Measurements from ENCODE around the gene FAM240A.

FAM240A gene

DNA sequence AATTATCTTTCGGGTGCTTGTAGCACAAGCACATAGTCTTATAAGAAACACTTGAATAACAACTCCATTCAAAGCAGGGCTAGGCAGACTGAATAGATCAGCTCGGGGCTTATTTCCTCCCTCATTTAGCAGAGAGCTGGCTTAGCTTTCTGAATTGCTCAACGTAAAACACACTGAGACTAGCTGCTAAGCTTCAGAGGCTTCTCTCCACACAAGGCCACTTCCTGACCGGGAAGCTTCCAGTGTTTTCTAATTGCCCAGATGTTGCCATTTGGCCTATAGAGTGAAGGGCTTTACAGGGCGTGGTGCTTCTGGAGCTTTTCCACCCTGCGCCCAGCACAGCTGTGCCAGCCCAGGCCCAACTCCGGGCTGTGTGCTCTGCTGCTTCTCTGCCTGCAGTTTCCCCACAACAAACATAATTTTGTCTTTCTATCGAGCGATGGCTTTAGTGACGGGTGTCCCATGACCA lies 16.6 kb downstream of the FAM240A start:
- no peak for DNase-seq

DNA sequence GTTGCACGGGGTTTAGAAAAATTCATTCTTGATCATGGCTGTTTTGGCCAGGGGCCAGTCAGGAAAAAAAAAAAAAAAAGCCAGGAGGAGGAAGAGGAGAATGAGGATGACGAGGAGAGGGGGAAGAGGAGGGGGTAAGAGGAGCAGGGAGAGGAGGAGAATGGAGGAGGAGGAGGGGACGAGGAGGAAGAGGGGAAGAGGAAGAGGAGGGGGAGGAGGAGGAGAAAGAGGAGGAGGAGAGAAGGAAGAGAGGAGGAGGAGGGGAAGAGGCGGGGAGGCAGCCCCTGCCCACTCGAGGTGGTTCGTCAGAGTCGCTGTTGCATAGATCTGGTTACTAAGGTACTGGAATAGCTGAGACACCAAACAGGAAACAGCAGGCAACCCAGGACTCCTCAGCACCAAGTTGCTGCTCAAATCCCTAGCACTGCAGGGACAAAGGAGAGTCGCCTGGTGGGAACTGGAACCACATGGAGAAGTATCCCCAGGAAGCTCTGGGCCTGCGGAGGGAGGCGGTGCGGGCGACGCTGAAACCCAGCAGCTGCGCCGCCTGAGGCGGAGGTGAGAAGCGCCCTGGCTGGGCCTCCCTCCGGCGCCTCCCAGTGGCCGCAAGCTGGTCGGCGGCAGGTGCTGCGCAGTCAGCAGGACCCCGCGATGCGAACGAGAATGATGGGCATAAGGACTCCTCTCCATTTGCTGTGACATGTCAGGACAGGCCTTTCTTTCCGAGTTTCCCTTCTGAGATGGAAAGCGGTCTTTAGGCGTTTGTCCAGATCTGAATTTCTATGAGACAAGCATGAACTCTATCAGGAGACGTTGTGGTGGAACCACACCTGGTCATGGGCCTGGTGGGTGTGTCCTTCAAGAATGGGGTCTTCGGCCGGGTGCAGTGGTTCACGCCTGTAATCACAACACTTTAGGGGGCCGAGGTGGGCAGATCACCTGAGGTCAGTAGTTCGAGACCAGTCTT lies 17.5 kb downstream of the FAM240A start:
- DNase-seq = peak; percentile 74

DNA sequence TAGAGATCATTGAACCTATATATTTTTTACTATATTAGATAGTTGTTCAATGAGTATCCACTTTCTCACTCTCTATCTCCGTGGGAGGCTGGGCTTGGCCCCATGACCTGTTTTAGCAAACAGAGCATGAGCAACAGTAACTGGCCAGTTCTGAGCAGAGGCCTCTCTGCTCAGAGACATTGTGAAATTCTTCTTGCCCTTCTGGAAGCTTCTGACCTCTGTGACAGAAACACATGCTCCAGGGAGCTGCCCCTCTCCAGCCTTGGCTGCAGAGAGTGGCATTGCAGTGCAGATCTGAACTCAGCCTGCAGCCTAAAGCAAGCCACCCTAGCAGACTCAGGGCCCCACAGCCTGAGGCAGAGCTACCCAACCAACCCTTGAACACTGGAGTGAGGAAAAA lies 20.5 kb downstream of the FAM240A start:
- no peak for DNase-seq

DNA sequence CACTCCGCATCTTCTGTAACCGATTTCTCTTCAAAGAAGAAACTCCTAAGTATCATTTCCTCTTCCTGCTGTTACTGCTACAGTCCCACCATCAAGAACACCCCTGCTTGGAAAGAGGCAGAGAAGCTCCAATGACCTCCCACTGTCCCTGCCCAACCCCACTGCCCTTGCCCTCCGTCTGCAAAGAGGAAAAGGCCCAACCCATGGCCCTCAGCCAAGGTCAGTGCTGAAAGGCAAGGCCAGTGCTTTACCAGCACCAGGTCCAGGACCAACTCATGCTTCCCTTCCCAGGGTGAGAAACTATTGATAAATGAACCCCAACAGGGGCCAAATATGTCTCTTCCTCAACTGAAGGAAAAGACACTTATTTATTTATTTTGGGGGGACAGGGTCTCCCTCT lies 22.5 kb downstream of the FAM240A start:
- DNase-seq = no peak

DNA sequence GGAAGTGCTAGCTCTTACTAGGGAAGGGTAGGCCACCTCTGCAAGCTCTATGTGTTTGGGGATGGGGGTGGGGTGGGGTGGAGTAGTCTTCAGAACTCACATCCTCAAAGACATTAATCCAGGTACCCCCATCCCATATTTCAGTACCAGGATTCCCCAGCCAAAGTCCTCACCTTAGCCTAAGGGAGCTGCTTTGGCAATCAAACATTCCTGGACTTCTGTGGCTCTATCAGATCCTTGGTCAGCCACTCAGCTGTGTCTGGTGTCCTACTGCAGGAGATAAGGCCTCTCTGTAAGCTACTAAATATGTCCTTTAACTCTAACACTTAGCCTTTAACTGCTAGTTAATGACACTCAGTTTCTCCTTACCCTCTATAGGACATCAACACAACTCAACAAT lies 26.9 kb downstream of the FAM240A start:
- no peak for DNase-seq

DNA sequence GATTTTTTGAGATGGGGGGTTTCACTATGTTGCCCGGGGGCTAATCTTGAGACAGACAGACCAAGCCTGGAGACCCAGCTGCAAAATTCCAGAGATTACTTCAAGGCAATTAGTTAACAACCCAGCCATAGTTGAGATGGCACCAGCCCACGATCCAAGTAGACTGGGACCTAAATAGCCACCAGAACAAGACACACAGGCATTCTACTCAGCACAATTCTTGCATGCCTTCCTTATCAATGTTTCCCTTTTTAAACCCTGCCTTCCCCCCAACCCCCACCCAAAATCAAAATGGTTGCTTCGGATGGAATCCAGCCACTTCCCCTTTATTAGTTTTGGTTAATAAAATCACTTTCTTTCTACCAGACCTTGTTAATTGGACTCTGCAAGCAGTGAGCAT lies 28.6 kb downstream of the FAM240A start:
- no peak for DNase-seq

DNA sequence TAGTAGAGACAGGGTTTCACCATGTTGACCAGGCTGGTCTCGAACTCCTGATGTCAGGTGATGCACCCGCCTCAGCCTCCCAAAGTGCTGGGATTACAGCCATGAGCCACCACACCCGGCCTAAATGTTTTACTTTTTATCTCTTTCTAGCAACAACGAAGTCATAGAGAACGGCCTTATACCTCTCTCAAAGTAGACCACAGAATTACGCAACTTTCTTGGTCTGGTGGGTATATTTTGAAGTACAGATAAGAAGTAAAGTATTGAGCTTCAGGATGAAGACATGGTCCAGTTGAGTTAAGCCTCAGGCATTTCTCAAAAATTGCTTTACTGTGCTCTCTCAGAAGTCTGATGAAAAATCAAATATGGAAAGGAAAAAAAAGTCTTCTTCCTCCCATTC lies 30.6 kb downstream of the FAM240A start:
- DNase-seq = no peak

DNA sequence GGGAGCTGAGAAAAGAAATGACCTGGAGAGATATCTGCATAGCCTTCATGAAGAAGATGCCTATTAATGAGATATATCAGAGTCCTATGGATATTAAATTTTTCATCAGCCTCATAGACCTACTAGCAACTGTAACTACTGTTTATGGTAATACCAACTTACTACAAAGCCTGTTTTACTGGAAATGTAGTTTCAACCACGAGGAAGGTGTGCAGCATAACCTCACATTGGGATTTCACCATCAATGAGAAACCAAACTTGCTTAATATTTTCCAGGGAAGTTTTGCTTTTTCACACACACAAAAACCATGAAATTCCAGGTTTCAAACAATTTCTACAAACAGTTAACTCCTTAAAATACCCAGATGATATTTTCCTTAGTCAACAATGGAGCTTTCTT lies 31.4 kb downstream of the FAM240A start:
- no peak for DNase-seq

DNA sequence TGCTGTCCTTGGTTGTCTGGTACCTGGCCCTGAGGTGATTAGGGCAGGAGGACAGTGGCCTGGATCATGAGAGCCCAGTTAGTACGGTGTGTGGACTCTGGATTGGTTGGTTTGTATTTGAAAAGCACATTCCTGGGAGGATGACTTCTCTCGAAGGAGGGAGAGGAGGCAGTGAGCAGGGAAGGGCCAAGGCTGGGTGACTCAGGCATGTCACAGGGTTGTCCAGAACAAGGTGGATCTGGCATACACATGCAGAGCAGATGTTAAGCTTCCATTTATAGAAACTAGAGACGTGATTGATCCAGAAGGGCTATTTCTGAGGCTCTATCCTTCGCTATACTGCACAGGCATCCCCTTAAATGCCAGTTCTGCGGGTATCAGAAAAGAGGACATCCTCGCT lies 34.4 kb downstream of the FAM240A start:
- DNase-seq = no peak

DNA sequence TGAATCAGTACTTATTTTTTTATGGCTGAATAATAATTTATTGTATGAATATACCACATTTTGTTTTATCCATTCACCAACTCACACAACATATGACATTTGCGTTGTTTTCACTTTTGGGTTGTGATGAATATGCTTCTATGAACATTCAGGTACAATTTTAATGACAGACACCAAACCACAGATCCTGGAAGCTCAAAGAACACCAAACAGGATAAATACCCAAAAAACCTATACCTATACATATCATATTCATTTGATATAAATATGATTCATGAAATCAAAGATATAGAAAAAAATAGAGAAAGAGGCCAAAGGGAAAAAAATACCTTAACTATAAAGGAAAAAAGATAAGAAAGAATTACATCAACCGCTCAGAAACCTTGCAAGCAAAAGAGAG lies 35.8 kb downstream of the FAM240A start:
- no peak for DNase-seq

DNA sequence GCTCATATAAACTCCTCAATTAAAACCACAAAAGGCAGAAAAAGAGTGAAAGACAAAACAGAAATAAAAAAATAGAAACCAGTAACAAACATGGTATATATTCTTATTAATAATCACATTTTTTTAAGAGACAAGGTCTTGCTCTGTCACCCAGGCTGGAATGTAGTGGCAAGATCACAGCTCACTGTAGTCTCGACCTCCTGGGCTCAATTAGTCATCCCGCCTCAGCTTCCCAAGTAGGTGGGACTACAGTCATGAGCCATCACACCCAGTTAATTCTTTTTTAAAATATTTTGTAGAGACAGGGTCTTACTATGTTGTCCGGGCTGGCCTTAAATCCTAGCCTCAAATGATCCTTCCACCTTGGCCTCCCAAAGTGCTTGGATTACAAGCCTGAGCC lies 37.1 kb downstream of the FAM240A start:
- no peak for DNase-seq

DNA sequence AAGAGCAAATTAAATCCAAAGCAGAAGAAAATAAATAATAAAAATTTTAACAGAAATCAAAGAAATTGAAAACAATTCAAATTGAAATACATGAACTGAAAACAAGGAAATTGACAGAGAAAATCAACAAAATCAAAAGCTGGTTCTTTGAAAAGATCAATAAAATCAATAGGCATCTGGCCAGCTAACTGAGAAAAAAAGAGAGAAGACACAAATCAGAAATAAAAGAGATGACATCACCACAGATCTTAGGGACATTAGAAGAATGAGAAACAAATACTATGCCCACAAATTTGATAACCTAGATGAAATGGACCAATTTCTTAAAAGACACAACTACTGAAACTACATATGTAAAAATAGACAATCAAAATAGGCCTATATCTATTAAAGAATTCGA lies 38.8 kb downstream of the FAM240A start:
- no peak for DNase-seq

DNA sequence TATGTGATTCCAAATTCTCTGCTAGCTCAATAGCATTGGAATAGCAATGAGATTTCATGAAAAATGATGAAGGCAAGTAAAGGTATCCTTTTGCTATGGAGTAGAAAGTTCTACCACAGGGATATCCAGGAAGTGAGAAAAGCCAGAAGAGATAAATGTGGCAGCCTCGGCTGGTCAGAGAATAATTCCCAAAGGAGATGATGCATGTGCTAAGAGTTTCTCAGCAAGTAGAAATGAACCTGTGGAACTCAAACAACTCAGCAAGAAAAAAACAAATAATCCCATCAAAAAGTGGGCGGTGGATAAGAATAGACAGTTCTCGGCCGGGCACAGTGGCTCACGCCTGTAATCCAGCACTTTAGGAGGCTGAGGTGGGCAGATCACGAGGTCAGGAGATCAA lies 42.9 kb downstream of the FAM240A start:
- DNase-seq = no peak

DNA sequence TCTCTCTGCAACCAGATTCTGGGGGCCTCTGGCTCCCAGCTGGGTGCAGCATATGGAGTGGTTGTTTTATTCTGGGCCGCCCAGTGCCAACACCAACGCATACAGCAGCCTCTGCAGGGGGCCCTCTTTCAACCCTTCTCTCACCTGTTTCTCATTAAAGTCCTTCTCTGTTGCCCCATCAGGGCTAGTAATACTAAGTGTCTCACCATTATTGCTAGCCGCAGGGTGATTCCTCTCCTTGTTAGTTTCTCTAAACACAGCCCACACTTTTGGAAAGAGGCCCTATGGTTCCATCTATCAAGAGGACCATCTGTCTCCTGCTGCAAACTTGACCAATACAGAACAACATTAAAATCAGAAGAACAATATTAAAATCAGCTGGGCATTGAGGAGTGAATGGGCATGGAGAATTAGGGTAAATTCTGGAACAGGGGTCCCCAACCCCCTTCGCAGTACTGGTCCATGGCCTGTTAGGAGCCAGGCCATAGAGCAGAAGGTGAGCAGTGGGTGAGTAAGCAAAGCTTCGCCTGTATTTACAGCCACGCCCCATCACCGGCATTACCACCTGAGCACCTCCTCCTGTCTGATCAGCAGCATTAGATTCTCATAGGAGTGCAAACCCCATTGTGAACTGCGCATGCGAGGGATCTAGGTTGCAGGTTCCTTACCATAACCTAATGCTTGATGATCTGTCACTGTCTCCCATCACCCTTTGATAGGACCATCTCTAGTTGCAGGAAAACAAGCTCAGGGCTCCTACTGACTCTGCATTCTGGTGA lies 44.6 kb downstream of the FAM240A start:
- DNase-seq = no peak

DNA sequence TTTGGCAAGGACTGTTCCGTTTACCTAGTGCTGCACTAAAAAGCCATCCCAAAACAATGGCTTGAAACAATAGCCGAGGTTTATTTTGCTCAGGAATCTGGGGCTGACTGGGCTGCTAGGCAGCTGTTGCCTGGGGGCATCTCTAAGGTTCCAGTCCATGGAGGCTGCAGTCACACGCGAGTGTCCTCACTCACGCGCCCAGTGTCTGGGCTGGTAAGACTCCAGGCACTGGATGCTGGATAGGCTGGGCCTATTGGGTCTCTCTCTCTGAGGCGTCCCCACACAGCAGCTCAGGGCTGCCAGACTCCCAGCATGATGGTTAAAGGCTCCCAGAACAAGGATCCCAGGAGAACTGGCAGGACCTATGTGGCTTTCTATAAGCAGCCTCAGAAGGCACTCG lies 47.0 kb downstream of the FAM240A start:
- no peak for DNase-seq

DNA sequence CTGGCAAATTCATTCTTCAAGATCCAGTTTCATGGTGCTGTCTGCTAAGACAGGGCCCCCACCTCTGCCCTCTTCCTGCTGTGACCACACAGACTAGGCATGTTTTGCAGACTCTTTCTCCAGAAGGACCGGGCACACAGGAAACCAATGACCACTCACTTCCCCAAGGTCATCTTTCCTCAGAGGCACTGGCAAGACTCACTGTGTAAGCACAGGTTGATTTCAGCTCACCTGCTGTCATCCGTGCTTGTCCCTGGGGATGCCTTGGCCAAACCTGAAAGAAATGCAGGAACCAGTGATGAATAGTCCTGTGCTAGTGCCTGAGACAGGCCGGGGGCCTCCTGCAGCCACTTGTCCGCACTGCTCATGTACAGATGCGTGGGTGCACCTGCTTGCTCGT lies 47.7 kb downstream of the FAM240A start:
- DNase-seq = no peak

DNA sequence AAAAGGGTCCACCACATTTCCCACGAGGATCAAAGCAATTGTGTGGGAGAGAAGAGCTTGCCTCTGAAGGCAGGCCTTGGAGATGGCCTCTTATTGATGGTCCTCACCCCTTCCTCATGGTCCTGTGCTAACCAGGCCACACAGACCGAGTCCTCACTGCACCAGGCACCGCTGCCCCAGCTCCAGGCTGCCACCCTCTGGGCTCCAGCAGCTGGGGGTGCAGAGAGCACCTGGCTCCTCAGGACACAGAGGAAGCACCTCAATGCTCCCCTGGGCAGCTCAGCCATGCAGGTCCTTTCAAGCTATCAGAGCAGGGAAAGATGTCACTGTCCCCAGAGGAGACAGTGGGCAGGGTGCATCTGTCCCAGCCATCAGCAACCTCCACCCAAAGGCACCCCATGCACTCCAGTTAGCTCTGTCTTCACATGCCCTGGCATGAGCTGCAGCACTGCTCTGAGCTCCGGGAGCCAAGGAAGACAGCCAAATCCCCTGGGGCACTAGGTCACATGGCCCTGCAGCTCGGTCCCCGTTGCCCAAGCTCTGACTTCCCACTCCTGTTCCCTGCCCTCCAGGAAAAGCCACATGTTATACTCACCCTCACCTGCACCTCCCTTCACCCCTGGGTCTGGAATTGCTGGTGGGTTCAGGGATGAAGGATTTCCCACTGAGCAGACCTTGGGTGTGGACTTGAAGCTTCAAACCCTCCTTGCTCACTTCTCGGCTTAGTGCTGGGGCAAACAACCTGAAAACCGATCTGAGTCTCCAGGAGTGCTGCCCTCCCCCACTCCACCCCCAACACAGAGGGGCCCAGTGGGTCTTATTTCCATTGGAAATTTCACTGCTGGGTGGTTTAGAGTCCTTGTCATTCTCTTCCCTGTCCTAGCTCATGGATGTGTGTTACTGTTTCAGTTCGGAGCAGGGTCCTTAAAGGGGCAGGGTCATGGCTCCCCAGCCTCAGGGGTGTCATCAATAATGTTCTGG lies 48.5 kb downstream of the FAM240A start:
- DNase-seq = no peak

DNA sequence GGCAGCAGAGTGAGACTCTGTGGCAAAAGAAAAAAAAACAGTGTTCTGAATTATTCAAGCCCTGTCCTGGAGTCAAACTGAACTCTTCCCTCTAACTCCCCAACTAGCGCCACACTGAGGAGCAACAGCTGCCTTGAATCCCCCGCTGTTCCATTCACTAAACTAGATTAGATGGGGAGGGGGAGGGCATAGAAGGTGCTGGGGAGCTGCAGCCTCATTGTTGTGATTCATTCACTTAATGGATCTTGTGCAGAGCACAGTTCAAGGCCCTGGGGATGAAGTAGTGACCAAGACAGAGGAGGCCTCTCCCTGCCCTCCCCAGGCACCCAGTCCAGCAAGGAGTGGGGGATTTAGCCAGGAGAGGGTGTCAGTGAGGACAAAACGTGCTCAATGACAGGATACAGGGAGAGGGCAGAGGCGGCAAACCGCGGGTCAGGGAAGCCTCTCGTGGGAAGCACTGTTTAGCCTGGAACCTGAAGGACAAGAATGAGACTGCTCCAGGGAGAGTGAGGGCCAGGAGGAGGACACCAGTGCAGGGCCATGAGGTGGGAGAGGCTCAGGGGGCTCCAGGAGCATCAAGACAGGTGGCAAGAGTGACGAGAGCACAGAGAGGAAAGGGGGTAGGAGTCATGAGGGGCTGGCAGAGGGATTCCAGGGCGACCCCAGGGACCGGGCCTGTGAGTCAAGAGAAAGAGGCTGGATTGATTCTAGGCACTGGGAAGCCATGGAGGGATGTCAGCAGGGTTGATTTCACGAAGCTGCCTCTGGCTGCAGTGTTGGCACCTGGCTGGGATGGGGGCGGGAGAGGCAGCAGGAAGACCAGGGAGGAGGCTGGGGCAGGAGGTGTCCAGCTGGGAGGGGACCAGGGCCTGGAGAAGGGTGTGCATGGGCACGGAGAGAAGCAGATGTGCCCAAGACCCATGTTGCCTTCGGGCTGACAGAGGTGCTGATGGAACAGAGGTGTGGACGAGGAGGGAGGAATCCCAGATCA lies 49.7 kb downstream of the FAM240A start:
- DNase-seq = no peak

DNA sequence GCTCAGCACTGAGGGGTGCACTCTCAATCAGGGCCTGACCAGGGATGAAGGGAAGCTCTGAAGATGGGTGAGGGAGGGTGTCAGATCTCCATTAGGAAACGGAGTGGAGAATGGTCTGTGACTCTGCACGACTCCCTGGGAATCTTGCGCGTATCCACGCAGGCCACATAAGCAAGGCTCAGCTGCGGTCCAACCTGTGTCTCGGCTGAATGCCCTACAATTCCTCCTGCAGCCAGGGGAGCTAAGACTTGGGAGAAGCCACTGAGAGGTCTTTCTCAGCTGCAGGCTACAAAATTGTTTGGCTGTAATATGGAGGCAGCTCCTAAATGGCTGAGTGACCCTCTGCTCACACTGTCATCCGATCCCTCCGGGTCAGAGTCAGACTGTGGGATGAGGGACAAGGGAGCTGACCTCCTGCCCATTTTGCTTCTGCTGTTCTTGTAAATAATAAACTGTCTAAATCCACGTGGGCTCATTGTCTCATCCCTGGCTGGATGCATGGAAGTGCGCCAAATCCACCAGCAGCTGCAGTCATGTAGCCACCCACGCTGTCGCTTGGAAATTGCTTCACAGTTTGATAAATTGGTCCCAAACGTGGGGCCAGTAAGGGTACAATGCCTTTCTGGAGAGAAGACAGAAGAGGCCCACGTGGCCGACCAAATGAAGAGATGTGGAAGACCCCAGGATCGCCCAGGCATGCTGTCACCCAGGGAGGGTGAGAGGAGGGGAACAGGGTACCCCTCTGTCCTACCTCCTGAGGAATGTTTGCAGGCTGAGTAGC lies 50.6 kb downstream of the FAM240A start:
- DNase-seq = no peak

DNA sequence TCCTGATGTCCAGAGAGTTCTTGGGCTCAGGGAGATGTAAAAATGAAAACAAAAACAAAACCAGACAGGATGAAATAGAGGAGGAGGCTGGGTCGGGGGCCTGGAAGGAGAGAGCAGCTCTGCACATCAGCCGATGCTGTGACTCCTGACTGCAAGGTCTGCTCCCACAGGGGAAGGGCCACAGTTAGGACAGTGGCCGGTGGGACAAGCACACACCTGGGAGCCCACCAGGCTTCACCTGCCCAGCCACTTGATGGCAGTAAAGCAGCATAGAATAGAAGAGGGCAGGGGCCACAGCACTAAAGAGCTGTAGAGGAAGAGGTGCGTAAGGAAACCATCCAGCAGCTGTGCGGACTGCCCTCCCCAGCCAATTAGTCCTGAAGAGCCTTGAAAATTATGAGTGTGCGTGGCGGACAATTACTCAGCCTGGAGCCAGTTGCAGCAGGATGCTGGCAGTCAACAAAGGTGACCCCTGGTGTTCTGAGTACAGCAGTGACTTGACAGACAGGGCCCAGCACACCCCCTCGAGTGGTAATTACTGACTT lies 51.3 kb downstream of the FAM240A start:
- DNase-seq = no peak

Measured in activated CD4-positive, alpha-beta T cell treated with anti-CD3 and anti-CD28 coated beads, Interleukin-2, amount 50 U/mL, for 16 hours (primary cell).